Measurements from ENCODE around the gene ZIC1. TPM values are rescaled to one million over a fixed set of nuclear protein-coding genes. Genes with fewer than 3 reads are reported as not detected.

ZIC1 gene
- total RNA-seq, 4 donors from 2014 or later, result 3.9 TPM; not detected in 3

GRCh38 chr3:147398813-147399534, 10.2 kb upstream of the ZIC1 start:
- 49% methylated on average over 2 of the region's 2 CpGs for WGBS
- no peaks in the 10 kb centered on the region for H3K36me3 ChIP-seq
- H3K9me3 ChIP-seq, result no peaks in the 10 kb centered on the region
- DNase-seq (ENCODE audit: low spot score in 2 of 2), result no peak
- no peak overlapping the region for H3K27ac ChIP-seq
- peaks cover 22% of the 10 kb centered on the region for H3K4me1 ChIP-seq
- H3K27me3 ChIP-seq, result peaks cover 100% of the 10 kb centered on the region
- TF ChIP-seq POLR2AphosphoS5 (IDR thresholded peaks at IDR 0.05) (no peak), EP300 (IDR thresholded peaks at IDR 0.05) (no peak), POLR2A (IDR thresholded peaks at IDR 0.05) (no peak)
- TF ChIP-seq, protein P1, sequence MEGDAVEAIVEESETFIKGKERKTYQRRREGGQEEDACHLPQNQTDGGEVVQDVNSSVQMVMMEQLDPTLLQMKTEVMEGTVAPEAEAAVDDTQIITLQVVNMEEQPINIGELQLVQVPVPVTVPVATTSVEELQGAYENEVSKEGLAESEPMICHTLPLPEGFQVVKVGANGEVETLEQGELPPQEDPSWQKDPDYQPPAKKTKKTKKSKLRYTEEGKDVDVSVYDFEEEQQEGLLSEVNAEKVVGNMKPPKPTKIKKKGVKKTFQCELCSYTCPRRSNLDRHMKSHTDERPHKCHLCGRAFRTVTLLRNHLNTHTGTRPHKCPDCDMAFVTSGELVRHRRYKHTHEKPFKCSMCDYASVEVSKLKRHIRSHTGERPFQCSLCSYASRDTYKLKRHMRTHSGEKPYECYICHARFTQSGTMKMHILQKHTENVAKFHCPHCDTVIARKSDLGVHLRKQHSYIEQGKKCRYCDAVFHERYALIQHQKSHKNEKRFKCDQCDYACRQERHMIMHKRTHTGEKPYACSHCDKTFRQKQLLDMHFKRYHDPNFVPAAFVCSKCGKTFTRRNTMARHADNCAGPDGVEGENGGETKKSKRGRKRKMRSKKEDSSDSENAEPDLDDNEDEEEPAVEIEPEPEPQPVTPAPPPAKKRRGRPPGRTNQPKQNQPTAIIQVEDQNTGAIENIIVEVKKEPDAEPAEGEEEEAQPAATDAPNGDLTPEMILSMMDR (IDR thresholded peaks at IDR 0.05), result no peak
- H3K4me3 ChIP-seq, result no peak overlapping the region

- H3K4me3 ChIP-seq, result no peak overlapping the region
- TF ChIP-seq EP300 (IDR thresholded peaks at IDR 0.05), result no peak
- TF ChIP-seq, protein P1 (IDR thresholded peaks at IDR 0.05), result no peak
- no peak for TF ChIP-seq POLR2AphosphoS5 (IDR thresholded peaks at IDR 0.05)
- TF ChIP-seq POLR2A (IDR thresholded peaks at IDR 0.05), result no peak
- peaks cover 22% of the 10 kb centered on the region for H3K4me1 ChIP-seq
- DNase-seq (ENCODE audit: low spot score in 2 of 2), result no peak
- H3K36me3 ChIP-seq, result no peaks in the 10 kb centered on the region
- no peak overlapping the region for H3K27ac ChIP-seq
- H3K27me3 ChIP-seq, result peaks cover 100% of the 10 kb centered on the region
- no peaks in the 10 kb centered on the region for H3K9me3 ChIP-seq
Measured at GRCh38 chr3:147400111-147400510, 9.1 kb upstream of the ZIC1 start.

DNA sequence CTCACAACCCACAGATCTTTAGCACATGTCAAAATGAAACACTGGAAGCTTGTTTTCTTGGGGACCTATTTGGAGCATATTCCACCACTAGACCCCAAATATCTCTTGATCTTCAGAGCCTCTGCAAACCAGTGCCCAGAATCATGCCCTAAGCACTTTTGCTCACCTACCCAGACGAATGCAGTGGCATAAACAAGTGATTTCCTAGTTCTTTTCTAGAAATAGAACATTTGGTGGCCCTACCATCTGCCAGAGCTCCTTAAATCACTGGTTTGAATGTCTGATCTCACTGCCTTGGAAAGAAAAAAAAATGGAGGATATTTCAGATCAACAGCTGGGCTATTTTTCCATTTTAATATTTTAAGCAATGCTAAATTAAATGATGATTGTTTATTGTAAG, 8.2 kb upstream of the ZIC1 start:
- Histone ChIP-seq H3K4me3 (no peak overlapping the region), H3K27me3 (peaks cover 100% of the 10 kb centered on the region), H3K27ac (no peak overlapping the region), H3K36me3 (no peaks in the 10 kb centered on the region), H3K9me3 (no peaks in the 10 kb centered on the region), H3K4me1 (peaks cover 18% of the 10 kb centered on the region)
- no peak for TF ChIP-seq POLR2AphosphoS5 (IDR thresholded peaks at IDR 0.05)
- WGBS, result 29% methylated on average over 1 of the region's 1 CpG
- DNase-seq (ENCODE audit: low spot score in 2 of 2), result no peak

- WGBS, result 30% methylated on average over 1 of the region's 1 CpG
- H3K4me3 ChIP-seq, result no peak overlapping the region
- H3K4me1 ChIP-seq, result peaks cover 13% of the 10 kb centered on the region
- H3K27ac ChIP-seq, result no peak overlapping the region
- no peak for DNase-seq (ENCODE audit: low spot score in 2 of 2)
- no peaks in the 10 kb centered on the region for H3K9me3 ChIP-seq
- H3K27me3 ChIP-seq, result peaks cover 100% of the 10 kb centered on the region
- no peaks in the 10 kb centered on the region for H3K36me3 ChIP-seq
- TF ChIP-seq, protein P1 (IDR thresholded peaks at IDR 0.05), result no peak
- TF ChIP-seq POLR2A (IDR thresholded peaks at IDR 0.05), result no peak
- TF ChIP-seq EP300 (IDR thresholded peaks at IDR 0.05), result no peak
- no peak for TF ChIP-seq POLR2AphosphoS5 (IDR thresholded peaks at IDR 0.05)
Measured at GRCh38 chr3:147401421-147401820, 7.7 kb upstream of the ZIC1 start.

GRCh38 chr3:147402159-147402558, 7.0 kb upstream of the ZIC1 start:
- Histone ChIP-seq H3K27ac (no peak overlapping the region), H3K4me3 (no peak overlapping the region), H3K36me3 (no peaks in the 10 kb centered on the region), H3K9me3 (no peaks in the 10 kb centered on the region), H3K27me3 (peaks cover 100% of the 10 kb centered on the region), H3K4me1 (peaks cover 14% of the 10 kb centered on the region)
- no peak for DNase-seq (ENCODE audit: low spot score in 2 of 2)
- WGBS, result 33% methylated on average over 5 of the region's 5 CpGs
- no peak for TF ChIP-seq POLR2A (IDR thresholded peaks at IDR 0.05)
- no peak for TF ChIP-seq EP300 (IDR thresholded peaks at IDR 0.05)

GRCh38 chr3:147403511-147403910, 5.7 kb upstream of the ZIC1 start:
- TF ChIP-seq, protein P1 (IDR thresholded peaks at IDR 0.05), result no peak
- TF ChIP-seq POLR2A (IDR thresholded peaks at IDR 0.05), result no peak
- no peak for TF ChIP-seq POLR2AphosphoS5 (IDR thresholded peaks at IDR 0.05)
- TF ChIP-seq EP300 (IDR thresholded peaks at IDR 0.05), result no peak
- Histone ChIP-seq H3K4me1 (peaks cover 15% of the 10 kb centered on the region), H3K9me3 (no peaks in the 10 kb centered on the region), H3K36me3 (no peaks in the 10 kb centered on the region), H3K4me3 (no peak overlapping the region), H3K27ac (no peak overlapping the region), H3K27me3 (peaks cover 100% of the 10 kb centered on the region)
- 48% methylated on average over 5 of the region's 5 CpGs for WGBS
- DNase-seq (ENCODE audit: low spot score in 2 of 2), result no peak

Measured in suprapubic skin (tissue), 4 donors.